HG03066 (cell line): ENCODE results near the gene CCDC57.
"Not testable (repeated sequence)": the region's sequence is repeated elsewhere in the genome, so short reads cannot be mapped to it uniquely, and the experiment has no call there.

Source experiments
- ATAC-seq: cut with Tn5 transposase; IDR thresholded peaks from one replicate; pipeline ENCODE4 v1.9.1; 2021; ENCODE audit warnings: low read depth; ENCODE audit not compliant: unreplicated experiment

CCDC57 gene

DNA sequence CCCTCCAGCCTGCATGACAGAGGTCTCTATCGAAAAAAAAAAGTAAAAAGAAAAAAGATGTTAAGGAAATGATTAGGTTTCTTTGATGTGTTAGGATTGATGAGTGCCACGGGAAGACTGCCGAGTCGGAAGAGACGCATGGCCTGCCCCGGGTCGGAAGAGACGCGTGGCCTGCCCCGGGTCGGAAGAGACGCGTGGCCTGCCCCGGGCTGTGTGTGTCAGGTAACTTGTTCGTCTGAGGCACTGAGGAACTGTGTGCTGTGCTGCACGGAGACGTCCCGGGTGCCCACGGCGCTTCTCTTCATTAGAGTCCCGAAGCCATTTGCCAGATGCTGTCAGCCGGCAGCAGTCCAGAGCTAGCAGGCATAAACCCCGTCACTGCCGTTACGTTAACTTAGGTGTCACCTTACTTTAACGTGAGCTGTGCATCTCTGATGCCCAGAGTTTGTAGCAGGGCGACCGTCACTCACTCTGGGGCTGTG is 74.1 kb downstream of the CCDC57 start:
- ATAC-seq = no peak

DNA sequence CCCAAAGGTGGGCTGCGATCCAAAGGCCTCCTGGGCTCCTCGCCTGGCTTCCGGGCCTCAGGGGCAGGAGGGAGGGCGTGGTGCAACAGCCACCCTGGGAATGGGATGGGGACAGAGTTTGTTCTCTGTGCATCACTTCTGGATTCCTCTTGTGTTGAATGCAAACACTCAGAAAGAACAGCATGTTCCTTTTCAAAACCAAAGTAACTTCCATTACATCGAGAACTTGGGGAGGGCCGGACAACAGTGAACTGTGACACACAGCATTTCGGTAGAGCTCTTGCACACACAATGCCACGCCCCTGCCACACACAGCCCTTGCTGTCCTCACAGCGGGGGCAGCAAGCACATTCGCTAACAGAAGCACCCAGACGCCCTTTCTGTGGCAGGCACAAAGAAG is 78.5 kb downstream of the CCDC57 start:
- no peak for ATAC-seq

DNA sequence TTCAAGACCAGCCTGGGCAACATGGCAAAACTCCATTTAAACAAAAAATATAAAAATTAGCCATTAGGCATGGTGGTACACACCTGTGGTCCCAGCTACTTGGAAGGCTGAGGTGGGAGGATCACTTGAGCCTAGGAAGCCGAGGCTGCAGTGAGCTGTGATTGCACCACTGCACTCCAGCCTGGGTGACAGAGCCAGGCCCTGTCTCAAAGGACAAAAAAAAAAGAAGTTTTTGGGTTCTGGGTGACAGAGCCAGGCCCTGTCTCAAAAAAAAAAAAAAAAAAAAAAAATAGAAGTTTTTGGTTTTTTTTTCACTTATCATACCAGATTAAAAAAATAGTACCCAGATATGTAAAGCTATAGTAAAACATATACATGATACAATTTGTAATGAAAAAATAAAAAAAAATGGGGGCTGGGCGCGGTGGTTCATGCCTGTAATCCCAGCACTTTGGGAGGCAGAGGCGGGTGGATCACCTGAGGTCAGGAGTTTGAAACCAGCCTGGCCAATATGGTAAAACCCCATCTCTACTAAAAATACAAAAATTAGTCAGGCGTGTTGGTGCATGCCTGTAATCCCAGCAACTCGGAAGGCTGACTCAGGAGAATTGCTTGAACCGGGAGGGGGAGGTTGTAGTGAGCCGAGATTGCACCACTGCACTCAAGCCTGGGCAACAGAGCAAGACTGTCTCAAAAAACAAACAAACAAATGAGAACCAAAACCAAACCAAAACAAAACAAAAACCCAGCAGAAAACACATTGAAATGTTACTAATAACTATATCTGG is 79.3 kb downstream of the CCDC57 start:
- ATAC-seq = not testable (repeated sequence)

DNA sequence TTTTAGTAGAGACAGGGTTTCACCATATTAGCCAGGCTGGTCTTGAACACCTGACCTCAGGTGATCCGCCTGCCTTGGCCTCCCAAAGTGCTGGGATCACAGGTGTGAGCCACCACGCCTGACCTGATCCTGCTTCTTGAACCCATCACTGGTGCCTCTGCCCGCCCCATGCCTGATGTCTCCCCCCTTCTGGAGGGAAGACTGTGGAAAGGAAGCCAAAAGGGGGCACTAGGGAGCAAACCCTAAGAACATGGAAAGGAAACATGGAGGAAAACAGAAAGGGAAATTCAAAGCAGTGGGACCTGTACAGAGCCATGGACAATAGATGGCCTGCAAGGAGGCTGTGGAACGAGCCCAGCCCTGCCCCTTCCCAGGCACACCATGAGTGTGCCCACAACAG is 83.5 kb downstream of the CCDC57 start:
- ATAC-seq = no peak

DNA sequence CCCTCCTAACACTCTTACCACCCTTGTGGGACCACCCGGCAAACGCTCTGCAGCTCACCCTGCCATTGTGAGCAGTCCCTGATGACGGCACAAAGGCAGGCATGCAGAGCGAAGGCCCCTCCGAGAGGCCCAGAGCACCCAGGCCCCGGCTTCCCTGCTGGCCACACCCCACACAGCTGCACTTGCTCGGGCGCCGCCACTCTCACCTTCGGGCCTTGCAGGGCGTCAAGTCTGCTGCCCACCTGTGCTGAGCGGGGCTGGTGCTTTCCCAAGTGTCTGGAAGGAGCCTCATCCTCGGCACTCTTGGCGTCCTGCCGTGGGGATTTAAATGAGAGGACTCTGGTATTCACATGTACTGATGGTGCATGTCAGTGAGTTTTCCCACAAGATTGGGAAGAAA is 84.4 kb downstream of the CCDC57 start:
- no peak for ATAC-seq

DNA sequence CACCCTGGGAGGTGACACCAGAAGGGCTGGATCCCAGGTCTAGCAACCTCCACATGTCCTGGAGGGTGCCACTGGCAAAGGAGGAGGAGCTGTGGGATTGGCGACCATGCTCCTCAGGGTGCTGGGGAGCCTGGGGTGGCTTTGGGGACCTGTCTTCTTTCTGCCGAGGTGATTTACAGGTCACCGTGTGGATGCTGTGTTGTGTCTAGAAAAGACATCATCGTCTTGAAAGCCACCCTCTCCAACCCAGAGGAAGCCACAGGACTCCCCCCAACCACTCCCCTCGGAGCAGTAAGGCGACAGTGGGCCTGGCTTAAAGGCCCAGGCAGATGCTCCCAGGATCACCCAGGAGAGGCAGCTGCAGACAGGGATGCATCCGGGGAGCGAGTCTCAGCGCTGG is 84.9 kb downstream of the CCDC57 start:
- ATAC-seq = no peak

DNA sequence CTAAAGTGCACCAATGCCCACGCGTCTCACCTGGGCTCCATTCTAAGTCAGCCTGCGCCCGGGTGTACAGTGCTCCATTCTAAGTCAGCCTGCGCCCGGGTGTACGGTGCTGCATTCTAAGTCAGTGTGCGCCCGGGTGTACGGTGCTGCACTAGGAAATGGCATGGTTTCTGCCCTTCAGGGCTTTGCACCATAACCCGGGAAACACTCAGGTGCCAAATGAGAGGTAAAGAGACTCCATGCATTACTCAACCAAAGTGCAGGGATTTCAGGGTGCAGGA is 85.4 kb downstream of the CCDC57 start:
- ATAC-seq = no peak

DNA sequence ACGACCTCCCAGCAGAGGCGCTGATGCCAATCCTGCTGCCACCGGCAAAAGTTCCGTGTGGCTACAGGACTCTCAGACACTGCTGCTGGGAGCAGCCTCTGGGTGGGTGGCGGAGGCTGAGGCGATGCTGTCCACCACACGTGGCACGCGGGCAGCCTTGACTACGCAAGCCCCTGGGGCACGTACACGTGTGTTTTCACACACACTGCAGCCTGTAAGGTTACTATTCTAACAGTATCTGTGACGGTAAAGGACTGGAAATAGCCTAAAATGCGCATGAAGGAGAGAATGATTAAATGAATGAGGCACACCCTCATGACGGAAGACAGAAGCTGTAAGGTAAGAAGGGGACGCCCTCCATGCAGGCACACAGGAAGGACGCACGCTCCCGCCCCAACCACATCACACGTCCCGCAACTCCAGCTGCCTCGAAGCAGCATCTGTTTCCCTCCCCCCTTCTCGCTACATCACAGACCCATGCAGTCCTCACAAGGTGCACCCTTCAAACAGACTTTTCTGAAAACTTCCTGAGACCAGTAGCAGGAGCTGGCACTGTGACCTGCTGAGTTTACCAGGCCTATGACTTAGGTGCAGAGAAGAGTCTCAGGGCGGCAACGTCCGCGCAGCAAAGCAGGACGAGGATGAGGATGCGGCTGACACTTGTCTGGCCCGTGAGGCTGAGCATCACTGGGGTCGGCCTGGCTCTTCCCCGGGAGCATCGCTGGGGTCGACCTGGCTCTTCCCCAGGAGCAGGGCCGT is 85.9 kb downstream of the CCDC57 start:
- no peak for ATAC-seq

DNA sequence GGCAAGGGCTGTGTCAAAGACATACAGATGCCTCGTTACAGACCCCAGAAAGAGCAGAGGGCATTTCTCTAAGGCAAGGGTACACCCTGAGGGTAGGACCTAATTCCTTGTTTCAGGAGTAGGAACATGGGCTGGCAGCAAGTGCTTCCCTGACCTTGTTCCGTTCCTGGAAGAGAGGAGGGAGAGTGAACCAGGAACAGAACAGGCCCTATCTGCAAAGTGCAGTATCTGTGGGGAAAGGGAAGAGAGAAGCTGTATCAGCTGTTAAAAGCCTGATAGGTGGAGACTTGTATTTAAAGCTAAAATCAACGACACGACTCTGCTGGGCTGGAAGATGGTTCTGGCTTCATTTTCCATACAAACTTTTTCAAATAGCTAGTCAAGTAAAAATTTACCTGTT is 88.5 kb downstream of the CCDC57 start:
- no peak for ATAC-seq

DNA sequence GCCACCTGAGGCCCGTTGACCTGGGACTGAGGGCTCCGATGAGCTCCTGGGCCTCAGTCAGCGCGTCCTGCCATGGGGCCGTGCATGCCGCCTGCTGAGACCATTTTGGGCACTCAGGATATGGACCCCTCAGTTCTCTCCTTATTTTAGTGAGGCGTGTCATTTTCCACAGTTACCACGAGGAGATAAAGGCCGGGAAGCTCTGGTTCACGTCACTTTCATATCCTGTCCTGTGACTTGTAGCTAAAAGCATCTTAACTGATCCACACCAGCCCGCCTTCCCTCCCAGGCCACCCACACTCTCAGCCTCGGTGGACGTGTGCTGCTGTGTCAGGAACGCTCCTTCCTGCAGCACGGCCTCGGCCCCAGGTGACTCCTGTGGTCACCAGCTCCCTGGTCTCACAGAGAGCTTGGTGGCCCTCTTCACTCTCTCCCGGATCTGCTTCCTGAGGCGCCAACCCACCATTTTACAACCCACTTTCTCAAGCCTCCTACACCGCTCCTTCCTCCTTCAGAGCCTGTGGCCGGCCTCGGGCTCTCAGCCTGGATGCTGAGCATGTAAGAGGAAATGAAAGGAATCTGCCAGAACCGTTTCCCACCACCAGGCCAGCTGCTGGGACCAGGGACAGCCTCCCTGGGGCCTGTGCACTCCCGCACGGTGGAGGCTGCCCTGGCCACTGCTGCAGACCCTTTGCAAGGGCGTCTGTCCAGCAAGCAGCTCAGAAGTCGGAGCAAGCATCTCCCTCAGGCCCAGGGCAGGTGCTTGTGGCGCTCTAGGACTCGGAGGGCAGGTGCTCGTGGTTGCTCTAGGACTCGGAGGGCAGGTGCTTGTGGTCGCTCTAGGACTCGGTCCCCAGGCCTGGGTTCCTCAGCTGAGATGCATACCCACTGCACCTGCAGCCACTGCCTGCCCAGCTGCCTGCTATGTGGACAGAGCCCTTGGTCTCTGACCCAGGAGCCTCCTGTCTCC is 90.7 kb downstream of the CCDC57 start:
- no peak for ATAC-seq

DNA sequence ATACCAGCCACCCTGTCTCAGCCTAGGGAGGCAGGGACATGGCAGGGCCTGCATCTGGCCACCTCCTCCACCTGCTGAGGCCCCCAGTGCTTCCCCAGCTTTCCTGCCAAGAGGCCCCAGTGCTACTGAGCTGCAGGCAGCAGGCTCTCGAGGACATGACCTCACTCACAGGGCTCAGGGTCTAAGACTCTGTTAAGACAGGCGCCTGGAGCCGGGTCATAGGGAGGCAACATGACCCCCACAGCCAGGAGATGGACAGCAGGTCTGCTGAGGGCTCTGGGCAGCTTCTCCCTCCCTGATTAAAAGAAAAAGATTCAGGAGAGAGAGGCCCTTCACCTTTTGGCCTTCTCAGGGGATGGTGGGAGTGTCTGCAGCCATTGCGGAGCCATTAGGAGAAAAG is 91.4 kb downstream of the CCDC57 start:
- ATAC-seq = no peak

DNA sequence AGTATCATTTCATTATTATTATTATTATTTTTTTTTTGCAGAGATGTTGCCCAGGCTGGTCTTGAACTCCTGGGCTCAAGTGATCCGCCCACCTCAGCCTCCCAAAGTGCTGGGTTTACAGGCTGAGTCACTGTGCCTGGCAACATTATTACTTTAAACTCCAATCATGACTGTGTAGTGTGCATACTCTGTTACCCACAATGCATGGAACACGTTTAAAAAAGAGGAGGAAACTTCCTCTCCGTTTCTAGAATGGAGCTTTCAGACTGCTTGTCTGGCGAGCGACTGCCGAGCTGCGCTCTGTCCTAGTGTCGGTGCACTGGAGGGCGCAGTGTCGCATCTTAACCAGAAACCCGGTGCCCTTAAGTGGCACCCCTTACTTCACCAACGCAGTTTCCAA is 92.5 kb downstream of the CCDC57 start:
- no peak for ATAC-seq

DNA sequence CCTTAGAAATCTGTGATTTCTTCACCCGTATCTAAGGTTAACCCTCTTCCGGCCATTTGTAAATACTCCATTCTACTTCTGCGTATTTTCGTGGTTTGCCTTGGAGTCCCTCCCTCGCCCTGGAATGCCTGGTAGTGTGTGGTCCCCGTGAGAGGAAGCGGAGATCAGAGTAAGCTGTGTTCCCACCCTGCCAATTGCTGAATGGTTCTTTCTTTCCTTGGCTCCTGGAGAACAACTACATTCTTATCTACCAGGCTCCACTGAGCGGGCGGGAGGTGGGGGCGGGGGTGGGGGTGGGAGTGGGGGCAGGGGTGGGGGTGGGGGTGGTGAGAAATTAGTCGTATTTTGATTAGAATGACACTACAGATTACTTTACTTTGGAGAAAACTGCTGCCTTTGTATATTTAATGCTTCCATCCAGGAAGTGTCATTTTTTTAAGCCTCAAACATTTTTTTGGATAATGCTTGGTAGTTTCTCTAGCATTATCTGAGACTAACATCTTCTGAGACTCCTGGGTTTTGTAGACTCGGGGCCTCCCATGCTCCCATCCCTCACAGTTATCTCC is 93.7 kb downstream of the CCDC57 start:
- ATAC-seq = no peak

DNA sequence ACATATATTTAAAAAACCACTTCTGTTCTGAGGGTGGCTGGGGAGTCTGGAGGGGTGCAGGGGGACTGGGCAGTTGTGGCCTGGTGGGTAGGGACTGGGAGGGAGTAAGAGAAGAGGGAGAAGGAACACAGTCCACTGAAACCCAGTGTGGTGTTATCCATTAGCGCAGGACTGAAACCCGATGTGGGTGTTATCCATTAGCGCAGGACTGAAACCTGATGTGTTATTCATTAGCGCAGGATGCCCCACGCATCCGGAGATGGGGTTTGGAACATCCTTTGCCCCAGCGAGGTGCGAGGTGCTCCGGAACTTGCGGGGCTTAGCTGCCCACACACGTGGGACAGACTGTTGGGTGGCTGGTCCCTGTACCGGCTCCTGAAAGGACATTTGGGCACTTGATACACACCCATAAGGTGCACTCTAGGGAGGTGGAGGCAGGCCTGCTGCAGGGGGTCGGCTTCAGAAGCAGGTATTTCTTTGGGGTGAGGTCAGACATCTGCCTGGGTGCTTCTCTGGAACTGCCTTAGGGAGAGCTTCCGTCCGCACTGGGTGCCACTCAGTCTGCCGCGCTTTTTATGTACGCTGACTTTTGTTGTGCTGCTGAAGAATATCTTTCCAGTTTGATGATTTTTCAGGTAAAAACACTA is 94.4 kb downstream of the CCDC57 start:
- no peak for ATAC-seq

DNA sequence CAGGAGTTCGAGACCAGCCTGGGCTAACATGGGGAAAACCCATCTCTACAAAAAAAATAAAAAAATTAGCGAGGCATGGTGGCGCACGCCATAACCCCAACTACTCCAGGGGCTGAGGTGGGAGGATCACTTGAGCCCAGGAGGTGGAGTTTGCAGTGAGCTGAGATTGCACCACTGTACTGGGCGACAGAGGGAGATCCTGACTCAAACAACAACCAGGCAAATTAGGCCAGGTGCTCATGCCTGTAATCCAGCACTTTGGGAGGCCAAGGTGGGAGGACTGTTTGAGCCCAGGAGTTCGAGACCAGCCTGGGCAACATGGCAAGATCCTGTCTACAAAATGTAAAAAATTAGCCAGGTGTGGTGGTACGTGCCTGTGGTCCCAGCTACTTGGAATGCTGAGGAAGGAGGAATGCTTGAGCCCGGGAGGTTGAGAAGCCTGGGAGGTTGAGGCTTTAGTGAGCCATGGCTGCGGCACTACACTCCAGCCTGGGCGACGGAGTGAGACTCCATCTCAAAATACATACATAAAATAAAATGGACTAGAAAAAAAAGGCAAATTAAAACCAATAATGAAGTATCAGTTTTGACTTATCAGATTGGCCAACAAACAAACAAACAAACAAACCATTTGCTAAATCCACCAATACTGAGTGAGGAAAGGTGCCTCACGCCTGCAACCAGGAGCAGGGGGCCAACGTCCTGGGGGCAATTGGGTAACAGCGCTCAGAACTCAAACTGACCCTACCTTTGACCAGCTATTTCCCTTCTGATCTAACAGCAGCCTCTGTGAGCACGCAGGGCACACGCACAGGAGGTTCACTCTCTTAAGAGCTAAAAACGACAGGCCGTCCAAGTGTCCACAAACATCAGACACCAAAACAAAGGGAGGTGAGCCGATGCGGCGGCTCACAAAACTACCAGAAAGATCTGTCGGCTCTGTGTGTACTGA is 95.2 kb downstream of the CCDC57 start:
- no peak for ATAC-seq

DNA sequence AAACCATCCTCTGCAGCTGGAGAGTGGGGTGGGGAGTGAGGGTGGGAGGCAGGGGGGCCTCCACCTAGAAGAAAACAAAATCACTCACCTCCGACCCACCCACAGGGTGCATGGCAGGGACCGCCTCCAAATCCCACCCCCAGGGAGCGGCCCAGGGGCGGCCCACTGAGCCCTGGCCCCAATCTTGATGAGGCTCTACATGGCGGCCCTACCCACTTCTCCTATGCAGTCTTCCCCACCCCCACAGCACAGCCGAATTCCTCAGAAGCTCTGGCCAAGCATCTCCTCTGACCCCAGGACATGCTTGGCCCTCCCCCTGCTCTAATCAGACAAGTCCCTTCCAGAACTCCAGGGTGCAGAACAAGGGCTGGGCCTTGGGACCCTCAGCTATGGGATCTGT is 96.4 kb downstream of the CCDC57 start:
- ATAC-seq = no peak

DNA sequence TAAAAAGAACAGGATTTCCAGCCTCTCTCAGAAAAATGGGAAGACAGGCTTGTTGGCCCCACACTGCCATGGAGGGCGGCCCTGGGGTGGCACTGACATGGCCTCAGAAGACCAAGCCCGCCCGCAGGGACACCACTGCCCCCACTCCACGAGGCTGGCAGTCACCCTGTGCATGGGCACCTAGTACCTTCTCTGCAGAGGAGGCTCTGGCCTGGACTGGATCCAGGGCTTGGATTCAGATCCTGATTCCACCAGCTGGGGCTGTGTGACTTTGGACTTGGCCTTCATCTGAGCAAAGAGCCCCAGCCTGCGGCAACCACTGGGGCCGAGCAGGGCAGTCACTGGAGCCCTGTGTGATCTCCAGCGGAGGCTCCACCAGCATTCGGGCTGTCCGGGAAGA is 97.8 kb downstream of the CCDC57 start:
- ATAC-seq = no peak

DNA sequence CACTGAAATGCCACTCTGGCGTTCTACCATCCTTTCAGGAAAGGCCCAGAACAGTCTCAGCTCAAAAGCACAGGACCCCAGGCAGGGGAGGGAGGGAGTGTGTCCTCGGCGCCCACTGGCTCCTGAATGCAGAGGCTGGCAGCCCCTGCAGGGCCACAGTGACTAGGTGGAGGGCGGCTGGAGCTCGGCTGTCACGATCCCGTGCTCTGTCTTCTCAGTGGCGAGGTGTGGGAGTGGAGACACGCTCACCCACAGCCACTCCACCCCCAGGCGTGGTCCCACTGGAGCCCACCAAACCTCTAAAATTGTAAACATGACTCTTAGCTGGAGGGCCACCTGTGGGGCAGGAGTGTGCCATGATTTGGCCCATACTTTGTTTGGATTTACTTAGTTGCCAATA is 98.2 kb downstream of the CCDC57 start:
- no peak for ATAC-seq

DNA sequence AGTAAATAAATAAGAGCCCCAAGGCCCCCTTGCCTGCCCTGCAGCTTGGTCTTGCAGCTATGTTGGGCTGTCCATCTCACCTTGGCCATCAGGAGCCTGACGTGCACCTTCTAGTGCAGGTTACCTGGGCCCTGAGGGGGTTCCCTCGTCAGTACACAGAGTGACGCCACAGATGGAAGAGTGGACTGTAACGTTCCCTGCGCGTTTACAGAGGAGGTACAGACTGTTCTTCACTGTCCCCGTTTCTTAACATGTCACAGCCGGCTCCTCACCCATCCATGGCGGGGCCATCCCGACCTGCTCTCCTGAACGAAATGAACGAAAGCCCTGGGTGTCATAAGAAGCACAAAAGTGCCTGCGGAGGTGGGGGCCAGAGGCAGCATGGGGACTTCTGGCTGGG is 98.7 kb downstream of the CCDC57 start:
- ATAC-seq = no peak
